GM21381 (cell line): Measurements from ENCODE around the gene CNIH4.
A peak's percentile ranks its signal among the peaks of the same experiment; 100 is the strongest.
"Not testable (repeated sequence)": the region's sequence is repeated elsewhere in the genome, so short reads cannot be mapped to it uniquely, and the experiment has no call there.

Experiments
- ATAC-seq: cut with Tn5 transposase; IDR thresholded peaks from one replicate; pipeline ENCODE4 v1.9.1; 2021; ENCODE audit warnings: mild to moderate bottlenecking, moderate library complexity; ENCODE audit not compliant: unreplicated experiment

CNIH4 gene

GRCh38 chr1:224348137-224348536 lies 8.5 kb upstream of the CNIH4 start:
- ATAC-seq: no peak

GRCh38 chr1:224349716-224350115 lies 7.0 kb upstream of the CNIH4 start:
- ATAC-seq: not testable (repeated sequence)

- ATAC-seq: not testable (repeated sequence)
Measured at GRCh38 chr1:224352436-224353085, 4.1 kb upstream of the CNIH4 start.

- no peak for ATAC-seq
Measured at GRCh38 chr1:224353975-224354925, 2.4 kb upstream of the CNIH4 start.

- no peak for ATAC-seq
Measured at GRCh38 chr1:224357626-224358124, 996 bp downstream of the CNIH4 start.

- ATAC-seq: no peak
Measured at GRCh38 chr1:224358237-224358636, 1.6 kb downstream of the CNIH4 start.

GRCh38 chr1:224359207-224359606 lies 2.5 kb downstream of the CNIH4 start:
- no peak for ATAC-seq

GRCh38 chr1:224368409-224368808 lies 11.7 kb downstream of the CNIH4 start:
- peak; percentile 82 for ATAC-seq

- no peak for ATAC-seq
Measured at GRCh38 chr1:224373008-224373590, 16.4 kb downstream of the CNIH4 start.

GRCh38 chr1:224375059-224375458 lies 18.4 kb downstream of the CNIH4 start:
- no peak for ATAC-seq

- ATAC-seq: peak; percentile 66
Measured at GRCh38 chr1:224377676-224378006, 21.0 kb downstream of the CNIH4 start.

GRCh38 chr1:224378855-224379631 lies 22.4 kb downstream of the CNIH4 start:
- peak; percentile 33 for ATAC-seq

- ATAC-seq: peak; percentile 65
Measured at GRCh38 chr1:224380003-224380402, 23.3 kb downstream of the CNIH4 start.

GRCh38 chr1:224381880-224382548 lies 25.3 kb downstream of the CNIH4 start:
- no peak for ATAC-seq

GRCh38 chr1:224383218-224383617 lies 26.5 kb downstream of the CNIH4 start:
- ATAC-seq: no peak

GRCh38 chr1:224387302-224387912 lies 30.7 kb downstream of the CNIH4 start:
- ATAC-seq: no peak

- no peak for ATAC-seq
Measured at GRCh38 chr1:224387943-224388342, 31.3 kb downstream of the CNIH4 start.

GRCh38 chr1:224390517-224390916 lies 33.8 kb downstream of the CNIH4 start:
- ATAC-seq: no peak

GRCh38 chr1:224392411-224393249 lies 36.0 kb downstream of the CNIH4 start:
- no peak for ATAC-seq
